Stimulated activated CD8-positive, alpha-beta memory T cell treated with anti-CD3 and anti-CD28 coated beads, Interleukin-4, amount 100 ng/mL, for 48 hours (primary cell): ENCODE measurements around the gene JAK1.

Experiments used
- DNase-seq: peaks from one replicate; pipeline ENCODE4 v3.0.0-alpha.2; 2020

The JAK1 gene

GRCh38 chr1:64857347-64857746 lies 109.0 kb downstream of the JAK1 start:
- no peak for DNase-seq

- no peak for DNase-seq
These were observed 109.8 kb downstream of the JAK1 start for GRCh38 chr1:64856553-64856952.

GRCh38 chr1:64855557-64855956 lies 110.8 kb downstream of the JAK1 start:
- DNase-seq = no peak

DNA sequence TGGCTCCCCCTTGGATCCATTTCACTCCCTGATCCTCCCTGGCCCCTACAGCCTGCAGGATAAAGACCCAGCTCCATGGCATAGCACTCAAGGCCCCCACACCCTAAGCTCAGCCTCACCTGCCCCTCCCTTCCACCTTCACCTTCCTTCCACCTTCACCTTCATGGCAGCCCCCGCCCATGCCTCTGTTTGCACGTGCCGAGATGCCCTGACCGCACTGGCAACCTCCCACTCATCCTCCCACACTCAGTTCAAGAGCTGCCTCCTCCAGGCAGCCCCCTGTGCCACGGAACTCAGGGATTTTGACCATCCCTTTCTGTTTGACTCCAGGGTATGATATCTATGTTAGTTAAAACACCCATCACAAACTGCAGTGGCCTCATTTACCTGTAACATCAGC lies 111.7 kb downstream of the JAK1 start:
- DNase-seq = no peak

- DNase-seq = no peak
These were observed 114.7 kb downstream of the JAK1 start for GRCh38 chr1:64851664-64852063.

DNA sequence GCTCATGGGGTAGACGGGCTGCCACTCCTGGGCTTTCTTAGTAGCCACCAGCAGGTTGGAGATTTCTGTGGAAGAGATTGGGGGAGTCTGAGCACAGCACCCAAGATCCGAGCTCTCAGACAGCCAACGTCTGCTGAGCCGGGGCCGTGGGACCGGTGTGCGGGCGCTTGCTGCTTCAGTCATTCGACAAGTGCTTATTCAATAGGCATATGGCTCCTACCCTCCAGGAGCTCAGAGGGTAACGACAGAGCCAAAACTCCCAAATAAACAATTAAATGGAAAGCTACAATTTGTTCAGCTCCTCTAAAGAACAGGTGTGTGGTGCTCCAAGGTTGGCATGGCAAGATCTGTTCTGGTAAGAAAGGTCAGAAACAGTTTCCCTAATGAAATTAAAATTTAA lies 115.5 kb downstream of the JAK1 start:
- no peak for DNase-seq

- no peak for DNase-seq
These were observed 116.4 kb downstream of the JAK1 start for GRCh38 chr1:64849942-64850341.

- no peak for DNase-seq
These were observed 117.5 kb downstream of the JAK1 start for GRCh38 chr1:64848803-64849202.

- no peak for DNase-seq
These were observed 118.2 kb downstream of the JAK1 start for GRCh38 chr1:64848136-64848535.

DNA sequence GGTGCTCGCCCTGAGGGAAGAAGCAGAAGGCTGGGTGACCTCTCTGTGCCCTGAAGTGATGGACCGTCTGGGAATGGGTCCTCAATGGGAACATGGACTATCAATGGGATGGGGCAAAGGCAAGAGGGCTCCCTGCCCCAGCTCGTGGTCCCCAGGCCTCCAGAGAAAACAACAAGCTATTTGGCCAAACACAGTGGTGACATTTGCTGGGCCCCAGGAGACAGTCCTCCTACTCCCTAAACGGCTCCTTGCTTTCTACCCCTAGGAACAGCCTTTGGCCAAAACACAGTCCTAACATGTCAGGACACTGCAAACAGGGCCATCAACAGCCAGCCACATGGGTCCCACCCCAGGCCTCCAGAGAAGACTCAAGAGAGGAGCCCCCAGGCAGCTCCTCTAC lies 118.7 kb downstream of the JAK1 start:
- DNase-seq = no peak

DNA sequence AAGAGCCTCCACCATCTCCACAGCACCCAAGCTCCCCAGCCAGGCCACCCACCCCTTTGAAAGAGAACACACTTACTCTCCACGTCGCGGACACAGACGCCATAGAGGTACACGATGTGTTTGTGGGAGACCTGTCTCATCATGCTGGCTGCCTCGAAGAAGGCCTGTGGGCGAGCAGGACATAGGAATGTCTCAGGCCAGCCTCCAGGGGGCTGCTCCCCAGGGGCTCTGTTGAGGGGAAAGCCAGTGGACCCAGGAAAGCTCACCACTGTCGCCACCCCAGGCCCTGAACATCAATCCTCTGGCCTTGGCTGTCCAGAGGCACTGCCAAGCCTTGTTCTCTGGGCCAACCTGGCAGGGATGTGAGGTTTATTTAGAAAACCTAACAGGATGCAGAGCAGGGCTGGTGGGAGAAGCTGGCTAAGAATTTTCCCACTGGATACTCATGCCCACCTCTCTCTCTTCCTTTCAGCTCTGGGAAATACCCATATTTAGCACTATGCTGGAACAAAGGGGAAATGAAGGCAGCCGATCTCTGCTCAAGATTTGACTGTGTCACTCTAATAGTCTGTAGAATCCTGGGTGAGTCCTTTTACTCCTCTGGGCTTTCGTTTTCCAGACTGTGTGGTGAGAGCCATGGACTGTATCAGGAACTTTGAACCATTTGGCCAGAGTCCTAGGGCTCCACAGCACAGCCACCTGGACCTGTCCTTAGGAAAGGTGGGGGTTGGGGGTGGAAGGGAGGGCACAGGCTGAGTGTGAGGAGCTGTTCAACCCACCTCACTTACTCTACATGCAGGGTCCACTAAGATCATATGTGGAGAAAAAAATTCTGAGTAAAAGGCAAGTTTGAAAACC lies 119.5 kb downstream of the JAK1 start:
- no peak for DNase-seq

DNA sequence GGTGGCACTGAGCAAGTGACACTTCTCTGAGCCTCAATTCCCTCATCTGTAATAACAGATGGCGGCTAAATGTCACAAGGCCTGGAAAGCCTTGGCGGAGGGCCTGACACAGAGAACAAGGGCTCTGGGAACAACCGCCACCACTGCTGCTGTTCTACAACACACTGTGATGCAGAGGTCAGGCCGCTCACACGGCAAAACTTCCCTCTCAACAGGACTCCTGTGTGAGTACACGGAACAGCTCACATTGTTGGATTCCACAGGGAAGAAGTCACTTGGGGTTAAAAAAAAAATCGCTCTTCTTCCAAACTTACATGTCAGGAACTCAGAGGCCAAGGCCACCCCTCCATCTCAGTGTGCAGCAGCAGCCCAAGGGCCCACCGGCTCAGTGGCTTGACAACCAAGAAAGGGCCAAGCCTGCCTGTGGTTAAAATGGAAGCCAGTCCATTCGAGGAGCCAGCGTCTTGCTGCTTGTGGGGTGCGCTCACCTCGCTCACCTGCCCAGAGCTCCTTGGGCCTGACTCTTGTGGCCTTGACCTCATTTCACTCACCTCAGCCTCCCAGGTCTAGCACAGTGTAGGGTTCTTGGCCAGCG lies 120.4 kb downstream of the JAK1 start:
- DNase-seq = no peak

DNA sequence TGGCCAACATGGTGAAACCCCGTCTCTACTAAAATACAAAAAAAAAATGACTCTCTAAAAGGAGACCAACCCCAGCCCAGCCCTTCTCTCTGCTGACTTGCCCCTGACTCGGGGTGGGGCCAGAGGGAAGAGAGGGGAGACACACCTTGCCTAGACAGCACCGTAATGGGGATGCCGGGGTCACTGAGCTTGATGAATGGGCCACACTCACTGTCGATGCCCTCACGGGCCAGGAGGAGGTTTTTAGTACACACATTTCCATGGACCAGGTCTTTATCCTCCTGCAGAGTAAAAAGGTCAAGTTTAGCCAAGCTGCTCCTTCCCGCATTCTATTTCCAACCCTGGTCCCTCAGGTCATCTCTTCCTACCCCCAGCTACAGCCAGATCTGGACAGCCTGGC lies 121.7 kb downstream of the JAK1 start:
- DNase-seq = no peak

DNA sequence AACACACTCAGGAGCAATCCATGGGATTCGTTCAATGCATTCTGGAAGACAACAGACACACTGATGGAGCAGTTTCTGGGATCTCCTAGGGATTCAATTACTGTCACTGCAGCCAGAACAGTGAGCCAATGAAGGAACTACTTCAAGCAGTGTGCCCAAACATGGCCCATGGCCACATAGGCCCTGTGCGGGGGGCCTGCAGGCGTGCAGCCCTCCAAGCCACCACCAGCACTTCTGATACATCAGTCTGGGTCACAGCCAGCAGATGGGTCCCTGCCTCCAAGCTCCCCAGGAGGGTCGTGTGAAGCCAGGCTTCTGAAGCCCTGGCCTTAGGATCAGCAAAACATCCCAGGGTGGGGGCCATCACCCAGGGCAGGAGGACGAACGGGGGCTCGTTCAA lies 122.2 kb downstream of the JAK1 start:
- DNase-seq = no peak

DNA sequence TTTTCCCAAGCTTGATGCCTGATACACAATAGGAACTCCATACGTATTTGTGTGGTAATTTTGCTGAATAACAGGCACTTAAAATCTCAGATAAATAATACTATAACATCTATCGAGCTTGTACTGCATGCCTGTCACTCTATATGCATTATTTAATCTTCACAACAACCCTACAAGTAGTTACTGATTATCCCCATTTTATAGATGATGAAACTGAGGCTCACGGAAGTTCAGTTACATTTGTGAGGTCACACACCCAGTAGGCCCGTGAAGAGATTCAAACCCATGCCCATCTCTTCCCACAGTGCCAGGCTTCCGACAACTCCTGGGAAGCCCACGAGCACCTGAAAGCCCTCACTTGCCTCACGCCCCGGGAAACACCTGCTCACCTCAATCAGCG lies 122.7 kb downstream of the JAK1 start:
- no peak for DNase-seq

- DNase-seq = no peak
These were observed 124.1 kb downstream of the JAK1 start for GRCh38 chr1:64842224-64842623.

- no peak for DNase-seq
These were observed 124.9 kb downstream of the JAK1 start for GRCh38 chr1:64841330-64842065.

DNA sequence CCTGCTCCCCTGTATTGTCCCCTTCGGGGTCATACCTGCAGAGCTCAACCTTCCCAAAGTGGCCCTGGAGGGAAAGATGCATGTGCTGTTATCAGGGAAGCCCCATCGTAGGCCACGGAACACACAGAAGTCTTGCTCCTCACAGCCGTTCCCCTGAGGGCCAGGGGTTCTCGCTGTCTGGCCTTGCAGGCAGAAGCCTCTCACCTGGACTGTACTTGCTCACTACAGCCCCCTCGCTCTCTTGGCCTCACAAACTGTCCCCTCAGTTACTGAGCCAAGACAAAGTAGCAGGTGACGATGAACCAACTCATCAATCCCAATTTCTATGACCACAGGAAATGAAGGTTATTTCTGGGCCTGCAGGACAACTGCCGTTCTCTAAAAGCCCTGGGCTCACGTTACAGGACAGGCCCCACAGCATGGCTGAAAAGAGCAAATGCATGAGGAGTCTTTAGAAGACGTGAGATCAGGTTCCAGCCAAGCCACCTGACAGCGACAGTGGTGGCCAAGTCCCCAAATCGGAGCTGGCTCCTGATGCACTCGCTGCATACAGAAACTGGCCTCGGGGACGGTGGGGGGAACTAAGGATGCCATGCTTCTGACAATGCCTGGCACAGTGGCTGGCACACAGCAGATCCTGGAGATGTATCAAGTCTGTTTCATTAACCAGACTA lies 126.5 kb downstream of the JAK1 start:
- DNase-seq = no peak

DNA sequence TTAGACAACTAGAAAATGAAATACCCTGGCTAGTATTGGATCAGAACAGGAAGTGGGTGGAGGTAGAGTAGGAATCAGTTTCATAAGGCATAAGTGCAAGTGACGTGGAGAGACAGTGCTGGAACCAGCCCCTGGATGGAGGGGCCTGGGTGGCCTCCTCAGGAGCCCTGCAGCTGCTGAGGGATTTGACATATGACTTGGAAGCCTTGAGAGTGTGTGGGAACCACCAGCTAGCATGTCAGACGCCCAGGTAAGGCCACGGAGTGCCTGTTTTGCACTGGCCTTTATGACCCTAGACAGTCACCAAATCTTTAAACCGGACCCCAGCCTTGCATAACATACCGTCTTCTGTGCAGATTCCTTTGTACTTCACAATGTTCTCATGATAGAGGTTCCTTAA lies 127.1 kb downstream of the JAK1 start:
- DNase-seq = no peak

- no peak for DNase-seq
These were observed 127.9 kb downstream of the JAK1 start for GRCh38 chr1:64838486-64838885.

- DNase-seq = no peak
These were observed 129.5 kb downstream of the JAK1 start for GRCh38 chr1:64836802-64837201.

DNA sequence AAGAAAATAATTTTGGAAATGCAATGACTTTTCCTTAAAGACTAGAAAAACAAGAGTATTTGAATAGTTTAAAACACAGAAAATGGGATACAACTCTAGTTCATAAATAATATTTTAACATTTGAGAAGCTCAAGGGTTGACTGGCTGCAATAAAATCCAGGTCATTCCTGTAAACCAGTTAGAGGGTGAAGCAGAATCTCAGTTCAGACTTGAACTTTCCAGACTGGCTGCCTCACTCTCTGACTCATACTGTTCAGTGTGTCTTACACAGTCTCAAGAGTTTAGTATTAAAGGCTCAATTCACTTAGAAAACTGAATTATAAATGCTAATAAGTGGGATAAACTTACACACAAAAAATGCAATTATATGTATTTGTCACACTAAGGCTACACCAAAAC lies 131.6 kb downstream of the JAK1 start:
- DNase-seq = no peak

DNA sequence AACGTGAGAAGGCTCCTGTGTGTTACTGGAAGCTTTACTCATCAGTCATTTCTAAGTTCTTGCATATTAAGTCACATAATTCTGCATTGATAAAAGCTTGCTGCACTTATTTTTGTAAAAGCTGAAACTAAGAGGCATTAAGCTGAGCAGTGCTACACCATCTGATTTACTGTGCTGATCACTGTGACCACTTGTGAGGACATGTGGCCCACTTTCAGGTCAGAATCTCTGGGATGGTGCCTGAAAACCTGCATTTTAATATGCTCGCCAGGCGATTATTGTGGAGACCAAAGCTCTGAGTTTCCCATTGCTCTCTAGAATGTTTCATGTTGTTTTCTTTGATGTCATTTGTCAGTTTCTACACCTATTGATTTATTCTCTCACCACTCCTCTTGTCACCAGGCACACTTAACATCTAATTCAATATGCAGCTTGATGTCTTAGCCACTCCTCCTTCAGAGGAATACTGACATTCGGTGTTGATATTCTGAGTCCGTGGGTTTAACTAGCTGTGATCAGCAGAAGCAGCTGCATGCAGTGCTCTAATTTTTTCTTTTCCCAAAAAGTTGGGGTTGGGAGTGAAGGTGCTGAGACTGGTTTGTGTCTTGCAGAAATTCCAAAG lies 136.2 kb downstream of the JAK1 start:
- no peak for DNase-seq
